Jurkat, Clone E6-1 (cell line): ENCODE results near the gene CHMP4A.

ENCODE experiments used
- DNase-seq: peaks from one replicate; pipeline ENCODE4 v3.0.0-alpha.2; 2011; ENCODE audit warnings: low read depth, low spot score
- H3K4me3 ChIP-seq: 2 replicates; pipeline ENCODE4 v1.5.1; 2011; ENCODE audit warnings: mild to moderate bottlenecking, low read length, control low read depth, moderate library complexity

Gene CHMP4A

DNA sequence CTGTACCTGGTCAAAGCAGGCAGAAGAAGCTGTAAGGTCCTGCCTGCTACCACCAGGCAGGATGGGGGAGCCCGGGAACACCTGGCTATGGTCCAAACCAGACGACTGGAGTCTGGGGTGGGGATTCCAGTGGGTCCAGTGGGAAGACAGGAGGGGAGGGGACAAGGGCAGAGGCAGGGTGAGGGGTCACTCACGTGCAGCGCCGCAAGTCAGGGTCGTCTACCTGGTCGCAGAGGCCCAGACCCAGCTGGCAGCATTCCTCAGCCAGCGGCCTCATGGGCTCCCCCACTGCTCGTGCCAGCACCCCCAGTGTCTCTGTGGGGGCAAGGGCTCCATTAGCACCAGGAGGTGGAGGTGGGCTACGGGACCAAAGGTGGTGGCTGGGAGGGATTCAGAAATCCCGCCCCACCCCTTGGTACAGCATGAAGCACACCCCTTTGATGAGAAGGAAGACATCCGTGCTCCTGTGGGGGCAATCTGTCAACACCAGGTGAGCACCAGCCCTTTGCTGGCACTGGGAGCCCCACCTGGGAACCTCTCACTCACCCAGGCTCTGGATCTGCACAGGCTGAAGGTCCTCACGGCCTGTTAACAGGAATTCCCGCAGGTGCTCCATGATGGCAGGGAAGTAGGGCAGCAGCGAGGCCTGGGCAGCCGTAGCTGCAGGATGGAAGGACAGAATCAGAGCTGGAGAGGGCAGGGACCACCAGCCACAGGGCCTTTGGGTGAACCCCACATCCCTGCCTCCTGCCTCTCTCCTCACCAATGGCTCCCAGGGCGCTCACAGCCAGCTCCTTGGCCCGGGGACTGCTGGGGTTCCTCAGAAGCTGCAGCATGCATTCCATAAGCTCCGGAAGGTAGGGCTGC lies 29.0 kb downstream of the CHMP4A start:
- no peak for DNase-seq

GRCh38 chr14:24183014-24183481 lies 30.2 kb downstream of the CHMP4A start:
- DNase-seq, result no peak
- no peak overlapping the region for H3K4me3 ChIP-seq

More for the DNA sequence above, 29.0 kb downstream of the CHMP4A start:
- no peak overlapping the region for H3K4me3 ChIP-seq

DNA sequence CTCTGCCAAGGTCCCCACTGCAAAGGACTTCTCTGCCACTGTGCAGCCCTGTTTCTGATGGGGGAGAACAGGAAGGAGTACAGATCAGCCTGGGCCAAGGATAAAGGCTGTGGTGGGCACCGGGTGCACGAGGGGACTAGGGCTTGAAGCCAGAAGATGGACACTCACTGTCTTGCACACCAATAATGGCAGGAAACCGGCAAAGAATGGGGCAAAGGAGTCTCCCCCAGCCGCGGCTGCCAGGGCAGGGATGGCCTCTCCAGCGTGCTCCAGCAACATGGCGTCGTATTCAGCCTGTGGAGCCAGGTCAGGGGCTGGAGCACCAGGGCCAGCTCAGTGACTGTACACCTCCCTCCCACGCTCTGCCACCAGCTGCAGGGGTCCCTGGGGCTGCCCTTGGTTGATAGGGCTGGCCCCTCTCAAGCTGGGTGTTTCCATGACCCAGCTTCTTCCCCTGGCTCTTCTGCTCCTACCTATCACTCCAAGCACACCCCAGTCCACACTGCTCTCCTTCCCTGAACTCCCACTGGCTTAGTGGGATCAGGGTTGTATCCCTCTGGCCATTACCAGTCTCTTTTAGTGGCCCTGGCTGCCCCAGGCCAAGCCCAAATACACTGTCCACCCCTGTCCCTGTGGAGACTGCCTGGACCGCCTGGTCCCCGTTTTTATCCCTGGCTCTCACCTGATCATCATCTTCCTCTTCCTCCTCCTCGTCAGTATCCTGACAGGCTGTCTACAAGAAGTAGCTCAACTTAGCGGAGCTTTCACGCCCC lies 31.0 kb downstream of the CHMP4A start:
- no peak overlapping the region for H3K4me3 ChIP-seq

GRCh38 chr14:24181371-24182077 lies 31.8 kb downstream of the CHMP4A start:
- DNase-seq, result no peak
- H3K4me3 ChIP-seq, result no peak overlapping the region

More for the DNA sequence above, 31.0 kb downstream of the CHMP4A start:
- no peak for DNase-seq

DNA sequence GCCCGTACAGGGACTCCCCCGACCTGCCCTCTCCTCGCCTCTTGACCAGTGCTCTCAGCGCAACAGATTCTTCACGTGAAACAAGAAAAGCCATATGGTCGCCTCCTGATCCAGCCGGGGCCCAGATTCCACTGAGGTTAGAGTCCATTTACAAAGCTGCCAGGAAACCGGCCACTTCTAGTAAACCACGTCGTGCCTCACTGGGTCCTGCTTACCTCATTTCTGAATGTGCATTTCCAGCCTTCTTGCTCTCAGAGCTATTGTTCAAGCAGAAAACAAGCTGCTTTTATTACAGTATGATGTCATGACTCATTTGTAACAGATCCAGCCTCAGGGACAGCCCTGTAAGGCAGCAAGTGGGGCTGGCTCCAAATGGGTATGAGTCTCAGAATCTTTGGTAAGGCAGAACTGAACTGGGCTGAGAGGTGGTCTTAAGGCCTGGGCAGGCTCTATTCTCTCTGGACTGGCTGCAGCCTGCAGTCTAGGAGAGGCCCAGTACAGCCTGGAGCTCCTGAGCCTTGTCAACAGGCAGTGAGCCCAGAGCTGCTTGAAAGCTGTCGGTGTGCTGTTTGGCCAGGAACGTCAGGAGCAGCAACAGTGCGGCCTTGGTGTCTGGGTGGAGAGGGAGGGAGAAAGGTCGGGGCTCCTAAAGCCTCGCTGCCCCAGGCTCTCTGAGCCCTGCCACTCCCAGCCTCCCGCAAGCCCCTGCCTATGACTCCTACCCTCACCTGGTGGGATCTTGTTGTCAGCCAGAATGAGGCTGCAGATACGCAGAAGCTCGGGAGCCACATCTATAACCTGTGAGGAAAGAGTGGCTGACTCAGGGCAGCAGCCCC lies 33.1 kb downstream of the CHMP4A start:
- H3K4me3 ChIP-seq, result no peak overlapping the region
- DNase-seq, result no peak

DNA sequence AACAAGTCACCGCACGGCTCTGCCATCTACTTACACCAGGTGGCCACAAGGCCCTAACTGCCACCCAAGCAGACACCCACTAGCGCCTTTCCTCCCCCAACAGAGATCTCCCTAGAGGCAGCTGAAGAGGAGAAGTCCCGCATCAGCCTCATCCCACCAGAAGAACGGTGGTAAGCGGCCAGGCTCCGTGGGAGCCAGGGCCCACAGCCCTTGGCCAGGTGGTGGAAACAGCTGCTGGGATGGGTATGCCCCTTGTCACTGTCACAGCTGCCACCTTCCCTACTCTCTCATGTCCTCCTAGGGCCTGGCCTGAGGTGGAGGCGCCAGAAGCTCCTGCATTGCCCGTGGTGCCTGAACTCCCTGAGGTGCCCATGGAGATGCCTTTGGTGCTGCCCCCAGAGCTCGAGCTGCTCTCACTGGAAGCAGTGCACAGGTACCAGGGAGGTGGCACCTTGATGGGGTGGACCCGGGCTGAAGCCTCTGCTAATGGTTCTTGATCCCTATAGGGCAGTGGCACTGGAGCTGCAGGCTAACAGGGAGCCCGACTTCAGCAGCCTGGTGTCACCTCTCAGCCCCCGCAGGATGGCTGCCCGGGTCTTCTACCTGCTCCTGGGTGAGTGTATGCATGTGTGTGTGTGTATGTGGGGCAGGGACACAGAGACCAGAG lies 33.9 kb downstream of the CHMP4A start:
- no peak overlapping the region for H3K4me3 ChIP-seq
- no peak for DNase-seq

DNA sequence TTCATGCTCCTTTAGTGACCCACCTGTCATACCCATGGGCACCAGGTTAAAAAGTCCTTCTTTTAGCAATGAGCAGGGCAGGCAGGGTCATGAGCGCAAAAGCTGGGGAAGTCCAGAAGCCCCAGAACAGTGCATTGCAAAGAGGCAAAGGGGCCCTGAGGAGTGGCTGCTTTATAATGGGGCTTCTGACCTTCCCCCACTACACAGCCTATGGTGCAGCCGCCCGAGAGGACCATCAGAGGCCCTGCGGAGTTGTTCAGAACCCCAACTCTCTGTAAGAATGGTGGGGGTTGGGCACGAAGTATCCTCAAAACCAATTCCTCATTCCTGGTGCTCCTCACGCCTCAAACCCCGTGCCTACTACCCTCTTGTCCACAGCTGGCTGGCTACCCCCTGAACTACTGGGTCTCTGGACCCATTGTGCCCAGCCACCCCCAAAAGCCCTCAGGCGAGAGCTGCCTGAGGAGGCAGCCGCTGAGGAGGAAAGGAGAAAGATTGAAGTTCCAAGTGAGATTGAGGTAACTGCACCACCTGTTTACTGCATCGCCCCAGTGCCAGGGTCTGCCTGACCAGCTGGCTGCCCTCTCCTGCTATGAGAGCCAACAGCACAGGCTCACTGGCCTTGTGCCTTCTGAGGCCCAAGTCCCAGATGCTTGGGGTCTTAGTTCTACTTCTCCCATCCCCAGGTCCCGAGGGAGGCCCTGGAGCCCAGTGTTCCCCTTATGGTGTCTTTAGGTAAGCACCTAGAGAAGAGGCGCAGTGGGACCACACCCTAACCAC lies 34.7 kb downstream of the CHMP4A start:
- DNase-seq, result no peak
- H3K4me3 ChIP-seq, result no peak overlapping the region

- DNase-seq, result no peak
- no peak overlapping the region for H3K4me3 ChIP-seq
These were observed 35.4 kb downstream of the CHMP4A start for GRCh38 chr14:24177891-24178290.

- no peak overlapping the region for H3K4me3 ChIP-seq
- no peak for DNase-seq
These were observed 36.1 kb downstream of the CHMP4A start for GRCh38 chr14:24177041-24177825.

GRCh38 chr14:24176599-24176998 lies 36.7 kb downstream of the CHMP4A start:
- no peak overlapping the region for H3K4me3 ChIP-seq
- no peak for DNase-seq

DNA sequence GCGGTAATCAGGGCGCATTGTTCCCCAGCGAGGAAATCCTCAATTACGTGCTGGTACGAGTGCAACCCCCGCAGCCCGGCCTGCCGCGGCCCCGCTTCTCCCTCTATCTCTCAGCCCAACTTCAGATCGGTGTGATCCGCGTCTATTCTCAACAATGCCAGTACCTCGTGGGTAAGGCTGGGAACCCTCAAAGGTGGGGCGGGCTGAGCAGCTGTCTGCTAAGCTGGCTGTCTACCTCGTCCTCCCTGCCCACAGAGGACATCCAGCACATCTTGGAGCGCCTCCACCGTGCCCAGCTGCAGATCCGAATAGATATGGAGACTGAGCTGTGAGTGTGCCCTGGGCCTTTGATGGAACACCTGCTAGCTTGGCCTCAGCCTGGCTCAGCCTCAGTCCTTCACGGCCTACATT lies 40.4 kb downstream of the CHMP4A start:
- no peak for DNase-seq
- no peak overlapping the region for H3K4me3 ChIP-seq

DNA sequence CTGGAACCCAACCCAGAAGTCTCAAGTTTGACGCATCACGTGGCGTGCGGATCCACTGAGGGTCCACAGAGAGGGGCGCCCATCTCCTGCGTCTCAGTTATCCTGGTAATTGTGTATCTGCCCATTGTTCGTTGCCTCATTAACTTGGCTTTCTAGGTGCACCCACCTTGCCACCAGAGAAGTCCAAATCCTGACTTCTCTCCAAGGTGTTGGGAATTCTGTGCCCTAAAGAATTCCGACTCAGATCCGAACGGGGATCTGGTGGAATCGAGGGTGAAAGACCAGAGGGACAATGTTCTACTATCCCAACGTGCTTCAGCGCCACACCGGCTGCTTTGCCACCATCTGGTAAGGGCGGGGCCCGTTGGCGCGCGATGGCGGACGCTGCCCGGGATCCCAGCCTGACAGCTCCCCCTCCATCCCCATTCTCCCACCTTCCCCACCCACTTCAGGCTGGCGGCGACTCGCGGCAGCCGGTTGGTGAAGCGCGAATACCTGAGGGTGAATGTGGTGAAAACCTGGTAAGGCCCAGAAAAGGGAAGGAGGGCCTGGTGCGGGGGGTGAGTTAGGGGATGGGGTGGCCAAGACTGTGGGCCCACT lies 40.9 kb downstream of the CHMP4A start:
- DNase-seq, result no peak
- no peak overlapping the region for H3K4me3 ChIP-seq

- DNase-seq, result no peak
- no peak within 1 kb of the TSS for H3K4me3 ChIP-seq
These were observed 41.6 kb downstream of the CHMP4A start, which contains the start of gene REC8 for GRCh38 chr14:24171422-24172260. Gene REC8, plus strand, starts transcription at chr14:24172080. Its CDS starts 473 bp downstream, at chr14:24172553.

DNA sequence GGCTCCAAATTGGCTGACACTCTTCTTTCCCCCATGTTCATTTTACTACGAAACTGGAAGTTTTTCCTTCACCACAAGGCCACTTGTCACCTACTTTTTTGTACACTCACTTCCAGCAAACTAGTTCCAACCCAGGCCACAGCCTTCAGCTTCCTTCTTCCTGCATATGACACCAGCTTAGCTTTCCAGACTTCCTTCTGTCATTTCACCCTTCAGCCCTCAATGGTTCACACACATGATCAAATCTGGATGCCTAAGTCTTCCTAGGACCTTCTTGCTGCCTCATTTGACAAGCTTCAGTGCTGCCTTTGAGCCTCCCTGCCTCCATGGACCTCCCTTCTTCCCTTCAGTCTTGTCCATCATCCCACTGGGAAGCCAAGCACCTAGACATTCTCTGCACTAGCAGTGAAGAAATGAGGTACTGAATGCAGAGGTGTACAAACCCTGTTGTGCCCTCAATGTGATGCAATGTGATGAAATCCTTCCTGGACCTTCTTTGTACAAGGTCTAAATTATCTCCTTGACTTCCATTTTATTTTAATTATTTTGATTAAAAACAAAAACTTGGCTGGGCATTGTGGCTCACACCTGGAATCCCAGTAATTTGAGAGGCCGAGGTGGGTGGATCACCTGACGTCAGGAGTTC lies 45.7 kb downstream of the CHMP4A start:
- H3K4me3 ChIP-seq, result no peak overlapping the region

DNA sequence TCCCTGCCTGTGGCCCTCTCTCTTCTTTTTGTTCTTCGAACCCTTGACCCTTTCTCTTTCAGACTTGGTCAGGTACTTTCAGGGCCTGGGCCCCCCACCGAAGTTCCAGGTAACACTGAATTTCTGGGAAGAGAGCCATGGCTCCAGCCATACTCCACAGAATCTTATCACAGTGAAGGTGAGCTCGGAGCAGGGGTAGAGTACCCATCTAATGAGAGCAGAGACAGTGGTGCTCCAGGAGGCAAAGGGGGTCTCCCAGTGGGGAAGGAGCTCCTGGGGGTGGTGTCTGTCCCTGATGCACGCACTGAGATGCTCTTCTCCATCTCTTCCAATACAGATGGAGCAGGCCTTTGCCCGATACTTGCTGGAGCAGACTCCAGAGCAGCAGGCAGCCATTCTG lies 47.5 kb downstream of the CHMP4A start:
- DNase-seq, result no peak
- H3K4me3 ChIP-seq, result no peak overlapping the region

More for the DNA sequence above, 45.7 kb downstream of the CHMP4A start:
- DNase-seq, result no peak
